B cell (primary cell): Measurements from ENCODE around the gene TOP2A. TPM values are rescaled to one million over a fixed set of nuclear protein-coding genes. Genes with fewer than 3 reads are reported as not detected.

Experiments used
- ATAC-seq: fragments of 200-7000 bp; cut with Tn5 transposase; one replicate; pipeline ENCODE4 v1.10.0; 2021; ENCODE audit warnings: low read depth, mild to moderate bottlenecking, moderate number of reproducible peaks, moderate library complexity
- CTCF ChIA-PET: fragments of 350-600 bp; sonication (Branson Sonifier 250); formaldehyde crosslinking; loops from one replicate; lab custom pipeline; 2021; ENCODE audit warnings: antibody characterized with exemption, inconsistent platforms; lab: Charles Lee
- POLR2A ChIA-PET: fragments of 350-600 bp; sonication (Branson Sonifier 250); formaldehyde crosslinking; loops from one replicate; lab custom pipeline; 2021; ENCODE audit warnings: antibody characterized with exemption; lab: Charles Lee
- DNase-seq: peaks from one replicate; pipeline ENCODE4 v3.0.0; 2013
- H2AFZ ChIP-seq: 2 replicates; pipeline ENCODE4 v1.6.1; 2012; ENCODE audit warnings: mild to moderate bottlenecking, low read depth, low read length; ENCODE audit not compliant: insufficient read depth, poor library complexity, severe bottlenecking
- H3K27ac ChIP-seq, 2 donors: 1 replicate in 1 of 2; 2 replicates in 1 of 2; pipeline ENCODE4 v1.5.1; 2012 to 2013; ENCODE audit warnings: low read length in 2 of 2, mild to moderate bottlenecking in 2 of 2, moderate library complexity in 1 of 2
- H3K27me3 ChIP-seq, 4 experiments: fragments of 200-600 bp in 1 of 4; sonication (generic) in 1 of 4; replicated peaks in 1 of 4; 1 replicate in 2 of 4; 2 replicates in 2 of 4; pipeline versions ENCODE4 v1.6.1 to v1.7.0; 2013 to 2016; ENCODE audit warnings: low read length in 3 of 4, mild to moderate bottlenecking in 2 of 4, mixed read lengths in 1 of 4, moderate library complexity in 1 of 4; ENCODE audit not compliant: insufficient read depth in 4 of 4, control insufficient read depth in 3 of 4; ENCODE audit errors: control extremely low read depth in 1 of 4
- H3K36me3 ChIP-seq, 2 experiments: replicated peaks in 1 of 2; 1 replicate in 1 of 2; 2 replicates in 1 of 2; pipeline versions ENCODE4 v1.6.1 to v1.7.1; 2013; ENCODE audit warnings: low read length in 1 of 2; ENCODE audit not compliant: insufficient read depth in 2 of 2, control insufficient read depth in 1 of 2; ENCODE audit errors: control extremely low read depth in 1 of 2, extremely low read depth in 1 of 2
- H3K4me1 ChIP-seq, 2 donors: fragments of 200-600 bp in 1 of 2; sonication (generic) in 1 of 2; 1 replicate in 1 of 2; 2 replicates in 1 of 2; pipeline versions ENCODE4 v1.5.1 to v1.6.1; 2013 to 2017; ENCODE audit warnings: low read length in 2 of 2; ENCODE audit not compliant: control insufficient read depth in 2 of 2, insufficient read depth in 2 of 2
- H3K4me2 ChIP-seq: replicated peaks from 2 replicates; pipeline ENCODE3; 2012; ENCODE audit warnings: mild to moderate bottlenecking, low read depth, low read length; ENCODE audit not compliant: poor library complexity, severe bottlenecking
- H3K4me3 ChIP-seq, 5 experiments: fragments of 200-600 bp in 1 of 5; sonication (generic) in 1 of 5; 1 replicate in 3 of 5; 2 replicates in 2 of 5; pipeline versions ENCODE4 v1.5.1 to v1.7.0; 2011 to 2016; ENCODE audit warnings: low read length in 4 of 5, mild to moderate bottlenecking in 4 of 5, low read depth in 2 of 5, control low read depth in 1 of 5, moderate library complexity in 1 of 5; ENCODE audit not compliant: insufficient read depth in 1 of 5; ENCODE audit errors: control extremely low read depth in 1 of 5, extremely low read depth in 1 of 5
- H3K79me2 ChIP-seq: fragments of 200-600 bp; sonication (generic); one replicate; pipeline ENCODE4 v1.6.0; 2016; ENCODE audit warnings: low read length; ENCODE audit not compliant: control insufficient read depth, insufficient read depth
- H3K9ac ChIP-seq: fragments of 200-600 bp; sonication (generic); 2 replicates; pipeline ENCODE4 v1.6.1; 2017; ENCODE audit warnings: mild to moderate bottlenecking, low read length, moderate library complexity
- H3K9me3 ChIP-seq, 3 donors: one replicate each; pipeline versions ENCODE4 v1.6.1 to v1.7.1; 2013; ENCODE audit warnings: low read length in 2 of 3; ENCODE audit not compliant: control insufficient read depth in 2 of 3, insufficient read depth in 1 of 3; ENCODE audit errors: control extremely low read depth in 1 of 3
- H4K20me1 ChIP-seq: 2 replicates; pipeline ENCODE4 v1.6.0; 2012; ENCODE audit warnings: mild to moderate bottlenecking, low read length; ENCODE audit not compliant: insufficient read depth, control insufficient read depth, poor library complexity, severe bottlenecking
- H3K27ac Mint-ChIP-seq: one replicate; pipeline ENCODE4 v1.8.0; 2021; ENCODE audit warnings: mixed read lengths
- H3K27me3 Mint-ChIP-seq: one replicate; pipeline ENCODE4 v1.8.0; 2021; ENCODE audit warnings: mixed read lengths
- H3K4me1 Mint-ChIP-seq: one replicate; pipeline ENCODE4 v1.8.0; 2021; ENCODE audit warnings: mixed read lengths
- H3K4me3 Mint-ChIP-seq: one replicate; pipeline ENCODE4 v1.8.0; 2021; ENCODE audit warnings: mixed read lengths
- H3K9me3 Mint-ChIP-seq: one replicate; pipeline ENCODE4 v1.8.0; 2022; ENCODE audit warnings: mixed read lengths; ENCODE audit not compliant: insufficient read depth
- CTCF ChIP-seq: fragments of 200-600 bp; IDR thresholded peaks from one replicate; pipeline ENCODE4 v1.8.0; 2022; ENCODE audit warnings: antibody characterized with exemption, mild to moderate bottlenecking
- EZH2 ChIP-seq: IDR thresholded peaks from 2 replicates; pipeline ENCODE4 v1.6.1; 2012; ENCODE audit warnings: borderline replicate concordance, low read depth, mild to moderate bottlenecking, moderate library complexity, low read length; ENCODE audit not compliant: insufficient read depth, poor library complexity, severe bottlenecking
- WGBS: methylation state at CpG from one replicate; pipeline ENCODE4 v1.1.5; 2013; ENCODE audit warnings: missing lambda C conversion rate; ENCODE audit not compliant: insufficient coverage; 5-methylcytosine and 5-hydroxymethylcytosine counted together
- intact Hi-C: fragments of 100-400 bp; cut with micrococcal nuclease; formaldehyde crosslinking; loops from one replicate; pipeline ENCODE4 v1.10.0; 2022
- polyA plus RNA-seq: library from polyadenylated mRNA; depleted of rRNA; stranded (reverse); fragments of >200 nt; gene quantifications from 2 replicates; pipeline ENCODE4 v1.2.3, GENCODE V29; 2012
- total RNA-seq, 2 donors: library from RNA; stranded (reverse); fragments of 120-200 nt in 1 of 2; gene quantifications; 1 replicate in 1 of 2; 2 replicates in 1 of 2; pipeline versions ENCODE4 v1.2.3 to v1.2.4, GENCODE V29; 2013 to 2022

The TOP2A gene
- total and polyA plus RNA-seq, 2 donors (not counting 1 experiment from before 2014, with no cell fraction given), result 0.36 to 3.1 TPM

DNA sequence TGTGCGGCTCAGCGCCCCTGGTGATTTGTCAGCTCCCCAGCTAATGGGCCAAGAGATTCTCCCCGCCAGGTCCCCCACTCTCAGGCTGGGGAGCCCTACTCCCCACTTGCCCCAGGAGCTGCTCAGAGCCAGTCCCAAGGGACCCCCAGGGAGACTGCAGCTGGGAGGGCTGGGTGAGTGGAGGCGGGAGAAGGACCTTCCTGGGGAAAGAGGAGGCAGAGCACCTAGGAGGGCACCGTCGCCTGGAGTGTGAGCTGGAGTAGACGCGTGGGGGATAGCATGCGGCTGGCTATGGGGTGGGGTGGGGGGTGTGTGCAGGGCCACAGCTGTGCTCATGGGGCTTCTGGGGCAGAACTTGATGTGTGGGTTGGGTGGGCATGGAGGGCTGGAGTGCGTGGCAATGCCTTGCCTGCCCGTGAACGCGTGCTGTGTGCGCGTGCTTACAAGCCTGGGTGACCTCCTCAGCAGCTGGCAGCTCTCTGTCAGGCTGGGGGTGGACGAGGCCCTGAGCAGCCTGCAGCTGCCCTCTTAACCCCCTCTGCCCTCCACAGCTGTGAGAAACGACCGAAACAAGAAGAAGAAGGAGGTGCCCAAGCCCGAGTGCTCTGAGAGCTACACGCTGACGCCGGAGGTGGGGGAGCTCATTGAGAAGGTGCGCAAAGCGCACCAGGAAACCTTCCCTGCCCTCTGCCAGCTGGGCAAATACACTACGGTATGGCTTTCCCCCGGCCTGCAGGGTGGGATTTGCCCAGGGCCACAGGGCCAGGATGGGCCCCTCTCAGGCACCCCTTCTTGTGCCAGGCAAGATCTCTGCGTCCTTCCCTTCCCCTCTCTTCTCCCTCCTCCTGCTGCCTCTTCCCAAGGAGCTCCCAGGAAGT, 66.1 kb downstream of the TOP2A start:
- POLR2A ChIA-PET, result interaction anchor here (0.6 to 1.7 kb wide), 6 partner anchors 9 to 42 kb away, joined by 3 to 8 read pairs (median 4); no protein-coding TSS in a partner anchor

More for the DNA sequence above, 66.1 kb downstream of the TOP2A start:
- peak overlapping the region; percentile 64 for H3K27ac Mint-ChIP-seq
- no peaks in the 10 kb centered on the region for H3K9me3 ChIP-seq
- peak; percentile 59 for DNase-seq
- 48% methylated on average over 25 of the region's 27 CpGs for WGBS
- peaks cover 11% of the 10 kb centered on the region for H3K79me2 ChIP-seq
- H3K4me3 ChIP-seq, result no peak overlapping the region
- no peak overlapping the region for H2AFZ ChIP-seq
- intact Hi-C loops, result no loop called here
- TF ChIP-seq EZH2 (no peak), CTCF (no peak)
- peaks cover 45% of the 10 kb centered on the region for H4K20me1 ChIP-seq
- H3K27ac ChIP-seq, result peak overlapping the region in 1 of 2 donors; percentile 19
- ATAC-seq, result no peak
- H3K27me3 ChIP-seq, result no peaks in the 10 kb centered on the region
- H3K36me3 ChIP-seq, result peaks cover 0 to 50% of the 10 kb centered on the region in 2 experiments
- H3K4me1 ChIP-seq, result peaks cover 36 to 55% of the 10 kb centered on the region in 2 donors
- no peak overlapping the region for H3K9ac ChIP-seq
- peaks cover 60% of the 10 kb centered on the region for H3K4me1 Mint-ChIP-seq
- no peaks in the 10 kb centered on the region for H3K27me3 Mint-ChIP-seq
- H3K4me3 Mint-ChIP-seq, result no peak overlapping the region
- peak overlapping the region; percentile 23 for H3K4me2 ChIP-seq
- CTCF ChIA-PET, result interaction anchor here (1.0 to 15.9 kb wide), 9 partner anchors 8 to 181 kb away, joined by 3 to 871 read pairs (median 4); partner anchors contain the start of genes CDC6 and RARA
- no peaks in the 10 kb centered on the region for H3K9me3 Mint-ChIP-seq
